Prostate gland (tissue), 2 donors: ENCODE results near the gene PARP15. TPM values are rescaled to one million over a fixed set of nuclear protein-coding genes. Genes with fewer than 3 reads are reported as not detected.

ENCODE experiments used
- DNase-seq: peaks from one replicate; pipeline ENCODE4 v3.0.0-alpha.2; 2019; ENCODE audit warnings: low spot score
- H3K27ac ChIP-seq, 2 donors: fragments of 200-600 bp; sonication (generic); 2 replicates each; pipeline ENCODE4 v1.5.1; 2017 to 2019
- H3K27me3 ChIP-seq: fragments of 200-600 bp; sonication (generic); replicated peaks from 2 replicates; pipeline ENCODE4 v1.5.1; 2019; ENCODE audit not compliant: insufficient read depth
- H3K36me3 ChIP-seq, 2 donors: fragments of 200-600 bp; sonication (generic); 1 replicate in 1 of 2; 2 replicates in 1 of 2; pipeline versions ENCODE4 v1.5.1 to v1.8.1; 2017 to 2019
- H3K4me1 ChIP-seq: fragments of 200-600 bp; sonication (generic); replicated peaks from 2 replicates; pipeline ENCODE4 v1.5.1; 2019
- H3K4me3 ChIP-seq, 2 donors: fragments of 200-600 bp; sonication (generic); 2 replicates each; pipeline ENCODE4 v1.5.1; 2017 to 2019
- H3K9me3 ChIP-seq: fragments of 200-600 bp; sonication (generic); 2 replicates; pipeline ENCODE4 v1.5.1; 2017
- POLR2A ChIP-seq: fragments of 450-650 bp; IDR thresholded peaks from one replicate; pipeline ENCODE4 v1.6.1; 2016; ENCODE audit warnings: antibody characterized with exemption, mild to moderate bottlenecking
- POLR2AphosphoS5 ChIP-seq: sonication (generic); formaldehyde crosslinking; IDR thresholded peaks from one replicate; pipeline ENCODE4 v1.6.1; 2017; ENCODE audit warnings: antibody characterized with exemption
- WGBS: methylation state at CpG from one replicate; pipeline ENCODE4 v1.1.5; 2018; 5-methylcytosine and 5-hydroxymethylcytosine counted together
- intact Hi-C: fragments of 100-400 bp; cut with DNase I; formaldehyde crosslinking; loops from one replicate; pipeline ENCODE4 v1.14.2; 2022
- total RNA-seq, 2 donors: library from RNA; depleted of rRNA; stranded (reverse); fragments of >200 nt; gene quantifications; one replicate each; pipeline ENCODE4 v1.1.0, GENCODE V29; 2016
- TF ChIP-seq, protein P1 (sequence below), 4 experiments: fragments of 200-600 bp in 2 of 4; fragments of 450-650 bp in 2 of 4; sonication (generic) in 2 of 4; IDR thresholded peaks; 1 replicate in 3 of 4; 2 replicates in 1 of 4; pipeline ENCODE4 v1.5.1; 2016 to 2019; ENCODE audit warnings: antibody characterized with exemption in 4 of 4, mild to moderate bottlenecking in 2 of 4, moderate library complexity in 2 of 4

Gene PARP15
- total RNA-seq, 2 donors from 2014 or later = 0.23 to 2.7 TPM

- no peaks in the 10 kb centered on the region for H3K9me3 ChIP-seq
- no peak for DNase-seq
- H3K27ac ChIP-seq = no peak overlapping the region
- no peak overlapping the region for H3K4me3 ChIP-seq
- intact Hi-C loops = no loop called here
- WGBS = 92% methylated on average over 7 of the region's 7 CpGs
- H3K27me3 ChIP-seq = no peaks in the 10 kb centered on the region
- H3K4me1 ChIP-seq = no peaks in the 10 kb centered on the region
- TF ChIP-seq, protein P1, sequence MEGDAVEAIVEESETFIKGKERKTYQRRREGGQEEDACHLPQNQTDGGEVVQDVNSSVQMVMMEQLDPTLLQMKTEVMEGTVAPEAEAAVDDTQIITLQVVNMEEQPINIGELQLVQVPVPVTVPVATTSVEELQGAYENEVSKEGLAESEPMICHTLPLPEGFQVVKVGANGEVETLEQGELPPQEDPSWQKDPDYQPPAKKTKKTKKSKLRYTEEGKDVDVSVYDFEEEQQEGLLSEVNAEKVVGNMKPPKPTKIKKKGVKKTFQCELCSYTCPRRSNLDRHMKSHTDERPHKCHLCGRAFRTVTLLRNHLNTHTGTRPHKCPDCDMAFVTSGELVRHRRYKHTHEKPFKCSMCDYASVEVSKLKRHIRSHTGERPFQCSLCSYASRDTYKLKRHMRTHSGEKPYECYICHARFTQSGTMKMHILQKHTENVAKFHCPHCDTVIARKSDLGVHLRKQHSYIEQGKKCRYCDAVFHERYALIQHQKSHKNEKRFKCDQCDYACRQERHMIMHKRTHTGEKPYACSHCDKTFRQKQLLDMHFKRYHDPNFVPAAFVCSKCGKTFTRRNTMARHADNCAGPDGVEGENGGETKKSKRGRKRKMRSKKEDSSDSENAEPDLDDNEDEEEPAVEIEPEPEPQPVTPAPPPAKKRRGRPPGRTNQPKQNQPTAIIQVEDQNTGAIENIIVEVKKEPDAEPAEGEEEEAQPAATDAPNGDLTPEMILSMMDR (IDR thresholded peaks at IDR 0.05) = no peak
- no peak for TF ChIP-seq POLR2A
- no peak for TF ChIP-seq POLR2AphosphoS5
- H3K36me3 ChIP-seq = no peaks in the 10 kb centered on the region
Observed at GRCh38 chr3:122609798-122610559, 32.5 kb downstream of the PARP15 start.

DNA sequence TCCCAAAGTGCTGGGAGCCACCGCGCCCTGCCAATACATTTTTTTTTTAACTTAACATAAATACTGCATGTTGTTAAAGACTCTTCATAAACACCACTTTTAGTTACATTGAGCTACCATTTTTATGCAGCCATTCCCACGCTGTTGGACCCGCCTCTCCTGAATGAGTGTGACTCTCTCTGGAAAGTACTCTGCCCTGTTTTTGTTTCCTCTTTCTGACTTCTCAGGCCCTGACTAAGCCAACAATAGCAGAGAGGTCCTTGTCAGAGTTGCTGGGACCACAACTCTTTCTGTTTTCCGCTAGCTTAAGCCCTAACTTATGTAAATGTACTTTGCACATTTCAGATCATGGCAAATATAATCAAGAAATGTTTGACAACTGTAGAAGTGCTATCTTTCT lies 35.2 kb downstream of the PARP15 start:
- intact Hi-C loops = no loop called here
- Histone ChIP-seq H3K4me3 (no peak overlapping the region), H3K36me3 (no peaks in the 10 kb centered on the region), H3K27me3 (no peaks in the 10 kb centered on the region), H3K4me1 (no peaks in the 10 kb centered on the region), H3K9me3 (no peaks in the 10 kb centered on the region), H3K27ac (no peak overlapping the region)
- TF ChIP-seq, protein P1 (IDR thresholded peaks at IDR 0.05) = no peak
- no peak for TF ChIP-seq POLR2AphosphoS5
- TF ChIP-seq POLR2A = no peak
- 92% methylated on average over 5 of the region's 5 CpGs for WGBS
- no peak for DNase-seq

GRCh38 chr3:122615303-122615702 lies 37.9 kb downstream of the PARP15 start:
- H3K4me1 ChIP-seq = no peaks in the 10 kb centered on the region
- DNase-seq = no peak
- no peak overlapping the region for H3K27ac ChIP-seq
- no peaks in the 10 kb centered on the region for H3K9me3 ChIP-seq
- intact Hi-C loops = no loop called here
- H3K36me3 ChIP-seq = no peaks in the 10 kb centered on the region
- H3K27me3 ChIP-seq = no peaks in the 10 kb centered on the region
- 33% methylated on average over 3 of the region's 3 CpGs for WGBS
- TF ChIP-seq POLR2A = no peak
- TF ChIP-seq, protein P1 (IDR thresholded peaks at IDR 0.05) = no peak
- TF ChIP-seq POLR2AphosphoS5 = no peak
- no peak overlapping the region for H3K4me3 ChIP-seq

- Histone ChIP-seq H3K4me3 (no peak overlapping the region), H3K27ac (no peak overlapping the region), H3K36me3 (no peaks in the 10 kb centered on the region), H3K27me3 (no peaks in the 10 kb centered on the region), H3K9me3 (no peaks in the 10 kb centered on the region), H3K4me1 (no peaks in the 10 kb centered on the region)
- DNase-seq = no peak
- intact Hi-C loops = no loop called here
- TF ChIP-seq POLR2A = no peak
- TF ChIP-seq, protein P1 (IDR thresholded peaks at IDR 0.05) = no peak
- no peak for TF ChIP-seq POLR2AphosphoS5
- WGBS = 82% methylated on average over 3 of the region's 3 CpGs
Observed at GRCh38 chr3:122618614-122619013, 41.2 kb downstream of the PARP15 start.

DNA sequence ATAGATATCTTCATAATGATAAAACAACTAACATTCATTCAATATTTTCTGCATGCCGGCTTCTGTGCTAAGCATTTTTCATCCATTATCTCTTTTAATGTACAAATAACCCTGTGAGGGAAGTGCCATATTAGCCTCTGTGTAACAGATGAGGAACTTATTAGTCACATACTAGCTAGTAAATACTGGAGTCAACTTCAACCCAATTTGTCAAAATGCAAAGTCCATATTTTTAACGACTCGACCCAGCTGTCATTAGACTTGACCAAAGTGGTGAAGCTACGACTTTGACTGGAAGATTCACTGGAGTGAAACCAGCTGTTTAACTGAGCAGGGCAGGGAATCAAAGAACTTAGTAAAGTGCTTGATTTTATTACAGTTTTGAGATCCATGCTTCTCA lies 41.6 kb downstream of the PARP15 start:
- H3K9me3 ChIP-seq = no peaks in the 10 kb centered on the region
- no peaks in the 10 kb centered on the region for H3K36me3 ChIP-seq
- no peak for TF ChIP-seq POLR2A
- TF ChIP-seq, protein P1 (IDR thresholded peaks at IDR 0.05) = no peak
- TF ChIP-seq POLR2AphosphoS5 = no peak
- H3K27me3 ChIP-seq = no peaks in the 10 kb centered on the region
- WGBS = 56% methylated on average over 4 of the region's 4 CpGs
- intact Hi-C loops = no loop called here
- no peak overlapping the region for H3K27ac ChIP-seq
- no peaks in the 10 kb centered on the region for H3K4me1 ChIP-seq
- no peak for DNase-seq
- no peak overlapping the region for H3K4me3 ChIP-seq
